ENCODE results near the gene PARVB. TPM values are rescaled to one million over a fixed set of nuclear protein-coding genes. Genes with fewer than 3 reads are reported as not detected.

Gene PARVB
- total and polyA plus RNA-seq, 2 donors (not counting 3 experiments of a cell fraction or from before 2014, with no cell fraction given): 155 to 162 TPM

DNA sequence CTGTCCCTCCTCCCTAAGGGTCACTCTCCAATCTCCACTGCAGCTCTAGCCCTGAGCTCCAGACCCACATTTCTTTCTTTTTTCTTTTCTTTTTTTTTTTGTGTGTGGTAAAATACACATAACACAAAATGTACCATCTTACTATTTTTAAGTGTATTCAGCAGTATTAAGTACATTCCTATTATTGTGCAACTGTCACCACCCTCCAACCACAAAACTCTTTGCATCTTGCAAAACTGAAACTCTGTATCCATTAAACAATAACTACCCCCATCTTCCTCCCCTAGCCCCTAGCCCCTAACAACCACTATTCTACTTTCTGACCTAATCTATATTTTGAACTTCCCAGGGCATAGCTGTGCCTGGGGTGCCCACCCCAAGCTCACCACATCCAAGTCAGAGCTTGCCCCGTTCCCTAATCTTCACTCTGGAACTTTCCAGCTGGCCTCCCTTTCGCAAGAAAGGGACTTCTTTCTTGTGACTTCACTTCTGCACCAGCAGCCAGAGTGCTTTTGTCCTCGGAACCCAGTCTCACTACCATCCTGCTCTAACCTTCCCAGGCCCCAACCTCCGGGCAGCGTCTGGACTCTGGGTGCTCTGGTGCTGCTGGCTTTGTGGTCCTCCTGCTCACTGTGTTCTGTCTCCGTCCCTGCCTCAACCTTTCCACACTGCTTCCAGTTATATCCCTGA is 187.3 kb downstream of the PARVB start:
- Histone ChIP-seq H3K79me2 (ENCODE audit: control insufficient read depth, insufficient read depth, low read length) (no peaks in the 10 kb centered on the region), H4K20me1 (replicated peaks; ENCODE audit: control insufficient read depth, extremely low read depth, insufficient read depth, low read length) (no peaks in the 10 kb centered on the region), H3K9me1 (replicated peaks; ENCODE audit: control insufficient read depth, extremely low read depth, insufficient read depth, low read length) (no peaks in the 10 kb centered on the region), H3K4me3 (replicated peaks in 1 of 3; ENCODE audit: insufficient read depth in 1 of 3, low read depth in 1 of 3, low read length in 3 of 3) (no peak overlapping the region), H3K9me3 (replicated peaks; ENCODE audit: control insufficient read depth, insufficient read depth, low read length) (no peaks in the 10 kb centered on the region), H3K27me3 (ENCODE audit: control insufficient read depth in 2 of 2, insufficient read depth in 2 of 2, low read length in 2 of 2) (no peaks in the 10 kb centered on the region), H3K36me3 (ENCODE audit: control insufficient read depth in 2 of 2, extremely low read depth in 1 of 2, insufficient read depth in 2 of 2, low read length in 2 of 2) (no peaks in the 10 kb centered on the region), H3K4me1 (ENCODE audit: control insufficient read depth, extremely low read depth, insufficient read depth, low read length) (no peaks in the 10 kb centered on the region), H3K9ac (replicated peaks; ENCODE audit: extremely low read depth, insufficient read depth, low read length) (no peak overlapping the region), H2AFZ (ENCODE audit: low read depth, low read length) (no peak overlapping the region), H3K27ac (ENCODE audit: insufficient read depth, low read depth, low read length) (no peak overlapping the region), H3K4me2 (ENCODE audit: insufficient read depth, low read length) (no peak overlapping the region)
- POLR2A ChIA-PET: no interaction called here
- FAIRE-seq: no peak
- intact Hi-C loops (cut with micrococcal nuclease) (no loop called here), dilution Hi-C loops (cut with MboI; ENCODE audit: extremely low pct_ligation_motif_present, low sequenced_read_pairs) (no loop called here)
- no TSS peak for BruUV-seq (replicated peaks)
- DNase-seq (ENCODE audit: low read depth, low spot score): no peak
- CTCF ChIA-PET: no interaction called here
- no peak for TF ChIP-seq MYC (IDR thresholded peaks at IDR 0.05; ENCODE audit: low read depth, low read length)
- TF ChIP-seq FOS (IDR thresholded peaks at IDR 0.05; ENCODE audit: borderline replicate concordance, insufficient read depth, low read length): no peak
- no peak for TF ChIP-seq GATA2 (IDR thresholded peaks at IDR 0.05; ENCODE audit: insufficient read depth, insufficient read length, low read depth, low read length)
- TF ChIP-seq, protein P1, sequence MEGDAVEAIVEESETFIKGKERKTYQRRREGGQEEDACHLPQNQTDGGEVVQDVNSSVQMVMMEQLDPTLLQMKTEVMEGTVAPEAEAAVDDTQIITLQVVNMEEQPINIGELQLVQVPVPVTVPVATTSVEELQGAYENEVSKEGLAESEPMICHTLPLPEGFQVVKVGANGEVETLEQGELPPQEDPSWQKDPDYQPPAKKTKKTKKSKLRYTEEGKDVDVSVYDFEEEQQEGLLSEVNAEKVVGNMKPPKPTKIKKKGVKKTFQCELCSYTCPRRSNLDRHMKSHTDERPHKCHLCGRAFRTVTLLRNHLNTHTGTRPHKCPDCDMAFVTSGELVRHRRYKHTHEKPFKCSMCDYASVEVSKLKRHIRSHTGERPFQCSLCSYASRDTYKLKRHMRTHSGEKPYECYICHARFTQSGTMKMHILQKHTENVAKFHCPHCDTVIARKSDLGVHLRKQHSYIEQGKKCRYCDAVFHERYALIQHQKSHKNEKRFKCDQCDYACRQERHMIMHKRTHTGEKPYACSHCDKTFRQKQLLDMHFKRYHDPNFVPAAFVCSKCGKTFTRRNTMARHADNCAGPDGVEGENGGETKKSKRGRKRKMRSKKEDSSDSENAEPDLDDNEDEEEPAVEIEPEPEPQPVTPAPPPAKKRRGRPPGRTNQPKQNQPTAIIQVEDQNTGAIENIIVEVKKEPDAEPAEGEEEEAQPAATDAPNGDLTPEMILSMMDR (IDR thresholded peaks at IDR 0.05; ENCODE audit: extremely low read depth in 1 of 2, insufficient read depth in 1 of 2, low read depth in 1 of 2, low read length in 2 of 2): no peak
- TF ChIP-seq POLR2A (IDR thresholded peaks at IDR 0.05; ENCODE audit: low read depth, low read length): no peak
- TF ChIP-seq EZH2 (IDR thresholded peaks at IDR 0.05; ENCODE audit: borderline replicate concordance, low read depth, low read length, severe bottlenecking): no peak
- no peak for TF ChIP-seq JUN (IDR thresholded peaks at IDR 0.05; ENCODE audit: borderline replicate concordance, insufficient read depth, insufficient read length, low read depth)
- TF ChIP-seq, protein P2, sequence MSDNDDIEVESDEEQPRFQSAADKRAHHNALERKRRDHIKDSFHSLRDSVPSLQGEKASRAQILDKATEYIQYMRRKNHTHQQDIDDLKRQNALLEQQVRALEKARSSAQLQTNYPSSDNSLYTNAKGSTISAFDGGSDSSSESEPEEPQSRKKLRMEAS (IDR thresholded peaks at IDR 0.05; ENCODE audit: insufficient read depth, insufficient read length): no peak
- no peak for TF ChIP-seq POLR2AphosphoS5 (IDR thresholded peaks at IDR 0.05; ENCODE audit: insufficient read depth, low read depth, low read length)

Data from endothelial cell of umbilical vein (primary cell).